GM21723 (cell line): ENCODE data around the gene ATP6V1A.
A peak's percentile ranks its signal among the peaks of the same experiment; 100 is the strongest.

Experiments
- ATAC-seq: cut with Tn5 transposase; IDR thresholded peaks from one replicate; pipeline ENCODE4 v1.9.1; 2021; ENCODE audit warnings: mild to moderate bottlenecking, moderate library complexity; ENCODE audit not compliant: unreplicated experiment

ATP6V1A gene

DNA sequence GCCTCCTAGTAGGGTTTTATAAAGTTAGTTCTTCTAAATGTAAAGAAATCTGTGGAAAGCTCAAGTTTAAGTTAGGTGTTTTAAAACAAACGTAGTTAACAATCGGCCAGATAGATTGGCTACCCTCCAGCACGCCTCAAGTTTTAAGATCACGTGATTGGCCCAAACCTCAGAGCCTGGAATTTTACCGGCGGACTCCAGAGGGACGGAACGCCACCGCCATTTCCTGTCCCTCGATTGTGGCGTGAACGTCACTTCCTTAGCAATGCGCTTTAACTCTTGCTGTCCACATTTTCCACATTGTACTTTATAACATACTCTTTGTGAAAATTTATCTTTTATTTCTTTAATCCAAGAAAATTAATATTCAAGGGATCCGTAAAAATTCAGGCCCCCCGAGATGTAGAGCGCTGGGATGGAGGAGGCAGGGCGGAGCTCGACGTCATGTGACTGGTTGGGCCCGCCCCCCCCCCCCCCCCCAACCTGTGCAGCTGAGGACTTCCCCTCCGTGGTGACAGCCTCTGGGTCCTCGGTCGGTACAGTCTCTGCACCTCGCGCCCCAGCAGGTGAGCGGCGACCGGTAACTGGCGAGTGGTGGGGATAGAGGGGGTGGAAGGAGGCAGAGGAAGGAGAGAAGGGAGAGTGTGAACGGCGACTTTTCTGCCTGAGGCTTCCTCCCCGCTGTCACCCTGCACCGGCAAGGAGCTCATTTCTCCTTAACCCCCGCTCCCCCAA lies at the start of gene ATP6V1A:
ATP6V1A (plus strand) TSS at position 488 of the 735 bp plus-strand sequence. CDS start 31,719 bp downstream, outside the sequence.
- peak; percentile 44 for ATAC-seq

GRCh38 chr3:113697500-113698090 lies 49.2 kb upstream of the ATP6V1A start:
- no peak for ATAC-seq

DNA sequence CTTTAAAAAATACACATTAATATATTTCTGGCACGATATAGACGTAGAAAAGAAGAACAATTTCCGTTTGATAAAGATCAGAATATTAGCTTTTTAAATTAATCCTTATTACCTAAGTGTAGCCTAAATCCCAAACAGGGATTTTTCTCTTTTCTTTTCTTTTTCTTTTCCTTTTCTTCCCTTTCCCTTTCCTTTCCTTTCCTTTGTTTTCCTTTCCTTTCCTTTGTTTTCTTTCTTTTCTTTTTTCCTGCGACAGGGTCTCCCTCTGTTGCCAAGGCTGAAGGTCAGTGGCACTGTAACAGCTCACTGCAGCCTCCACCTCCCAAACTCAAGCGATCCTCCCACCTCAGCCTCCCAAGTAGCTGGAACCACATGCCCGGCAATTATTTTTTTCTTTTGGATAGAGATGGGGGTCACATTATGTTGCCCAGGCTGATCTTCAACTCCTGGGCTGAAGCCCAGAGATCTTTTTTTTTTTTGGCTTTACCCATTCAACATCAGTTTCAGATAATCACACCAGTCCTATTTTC lies 48.6 kb upstream of the ATP6V1A start:
- no peak for ATAC-seq

DNA sequence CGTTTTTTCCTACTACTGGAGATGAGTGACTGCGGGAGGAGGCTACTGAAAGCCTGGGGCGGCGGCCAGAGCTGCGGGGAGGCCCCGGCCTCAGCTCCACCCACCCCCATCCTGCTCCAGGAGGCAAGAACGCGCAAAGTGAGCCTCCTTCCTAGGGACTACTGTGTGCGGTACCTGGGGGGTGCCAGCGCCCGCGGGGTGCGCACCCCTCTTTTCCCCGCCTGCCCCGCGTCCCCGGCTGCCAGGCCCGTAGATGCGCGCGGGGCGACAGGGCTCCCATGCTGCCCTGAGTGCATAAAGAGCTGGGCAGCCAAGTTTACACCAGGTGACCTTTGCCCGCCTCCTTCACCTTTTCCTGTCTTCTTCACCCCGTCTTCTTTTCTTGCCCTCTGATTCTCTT lies 47.9 kb upstream of the ATP6V1A start:
- ATAC-seq = no peak

- no peak for ATAC-seq
These were observed 39.0 kb upstream of the ATP6V1A start for GRCh38 chr3:113707835-113708234.

DNA sequence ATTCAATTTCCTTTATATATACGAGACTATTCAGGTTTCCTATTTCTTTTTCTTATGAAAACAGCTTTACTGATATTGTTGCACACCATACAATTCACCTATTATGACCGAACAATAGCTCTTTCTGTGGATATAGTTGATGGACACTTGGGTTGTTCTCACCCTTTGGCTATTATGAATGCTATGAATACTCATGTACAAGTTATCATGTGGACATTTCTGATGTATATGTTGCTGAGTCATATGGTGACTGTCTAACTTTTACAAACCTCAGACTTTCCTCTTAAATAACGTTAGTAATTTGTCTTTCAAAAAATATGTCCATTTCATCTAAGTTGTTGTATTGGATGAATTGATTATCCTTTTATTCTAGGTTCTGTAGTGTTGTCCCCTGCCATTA lies 34.7 kb upstream of the ATP6V1A start:
- ATAC-seq = no peak

DNA sequence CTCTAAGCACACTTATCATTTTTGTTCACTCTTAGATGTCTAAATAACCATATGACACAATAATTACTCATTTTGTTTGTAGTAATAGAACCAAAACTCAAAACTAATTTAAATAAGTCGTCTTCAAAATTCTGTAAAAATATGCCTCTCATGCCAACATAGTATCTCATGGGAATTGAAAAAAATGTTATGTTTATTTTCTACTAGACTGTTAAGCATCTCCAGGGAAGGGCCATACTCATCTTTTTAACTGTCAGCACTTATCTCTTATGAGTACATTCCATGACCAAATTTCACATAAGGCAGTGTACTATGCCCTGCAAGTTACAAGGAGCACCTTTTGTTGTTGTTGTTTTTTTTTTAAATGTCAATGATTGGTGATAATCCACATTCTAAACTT lies 32.1 kb upstream of the ATP6V1A start:
- no peak for ATAC-seq

DNA sequence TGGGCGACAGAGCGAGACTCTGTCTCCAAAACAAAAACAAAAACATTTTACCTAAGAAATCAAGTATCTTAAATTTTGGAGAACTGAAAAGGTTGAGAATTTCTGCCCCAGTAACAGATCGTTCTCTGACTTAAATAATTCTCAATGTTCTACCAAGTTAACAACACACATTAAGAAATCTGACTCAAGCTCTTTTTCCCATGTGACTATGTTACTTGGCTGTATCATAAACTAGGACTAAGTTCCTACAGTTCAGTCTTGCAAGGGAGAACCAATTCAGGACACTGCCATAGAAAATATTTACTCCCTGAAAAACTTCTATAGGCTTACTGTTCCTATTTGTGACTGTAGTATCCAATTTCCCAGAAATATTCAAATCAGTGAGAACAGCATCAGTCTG lies 29.5 kb upstream of the ATP6V1A start:
- ATAC-seq = no peak

- ATAC-seq = no peak
These were observed 29.0 kb upstream of the ATP6V1A start for GRCh38 chr3:113717818-113718217.

DNA sequence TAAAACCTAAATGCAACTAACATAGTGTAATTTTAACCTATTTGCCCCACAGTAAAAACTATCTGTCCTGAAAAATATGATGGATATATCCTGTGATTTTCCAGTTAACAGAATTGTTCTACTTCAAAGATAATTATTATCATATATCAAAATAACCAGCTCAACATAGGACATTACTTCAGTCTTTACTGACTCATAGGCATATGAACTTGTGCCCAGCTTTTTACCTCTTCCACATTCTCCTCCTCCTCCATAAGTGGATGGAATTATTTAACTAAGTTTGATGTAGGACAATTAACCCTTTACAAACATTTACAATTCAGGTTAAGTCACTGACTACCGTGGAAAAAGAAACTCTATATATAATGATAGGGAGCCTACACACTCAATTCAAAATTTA lies 27.5 kb upstream of the ATP6V1A start:
- ATAC-seq = no peak

GRCh38 chr3:113719758-113720157 lies 27.1 kb upstream of the ATP6V1A start:
- no peak for ATAC-seq

DNA sequence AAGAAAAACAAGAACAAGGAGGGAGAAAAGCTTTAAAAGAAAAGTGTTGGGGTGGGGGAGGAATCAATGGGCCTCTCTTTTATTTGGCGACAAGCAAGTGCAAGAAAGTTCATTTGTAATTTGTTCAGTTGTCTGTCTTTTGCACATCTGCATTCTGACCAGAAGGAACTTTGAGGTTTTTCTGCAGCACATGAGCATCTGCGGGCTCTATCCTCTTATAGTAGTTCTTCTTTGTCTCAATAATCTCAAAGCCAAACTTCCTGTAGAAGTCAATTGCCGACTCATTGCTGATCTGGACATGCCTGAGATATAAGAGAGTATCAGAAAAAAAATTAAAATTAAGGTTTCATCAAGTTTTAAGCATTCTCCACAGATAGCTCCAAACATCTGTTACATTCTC lies 25.2 kb upstream of the ATP6V1A start:
- no peak for ATAC-seq

- ATAC-seq = no peak
These were observed 18.2 kb upstream of the ATP6V1A start for GRCh38 chr3:113728661-113729060.

- ATAC-seq = no peak
These were observed 16.3 kb upstream of the ATP6V1A start for GRCh38 chr3:113730550-113730949.

GRCh38 chr3:113731694-113732093 lies 15.1 kb upstream of the ATP6V1A start:
- ATAC-seq = no peak

DNA sequence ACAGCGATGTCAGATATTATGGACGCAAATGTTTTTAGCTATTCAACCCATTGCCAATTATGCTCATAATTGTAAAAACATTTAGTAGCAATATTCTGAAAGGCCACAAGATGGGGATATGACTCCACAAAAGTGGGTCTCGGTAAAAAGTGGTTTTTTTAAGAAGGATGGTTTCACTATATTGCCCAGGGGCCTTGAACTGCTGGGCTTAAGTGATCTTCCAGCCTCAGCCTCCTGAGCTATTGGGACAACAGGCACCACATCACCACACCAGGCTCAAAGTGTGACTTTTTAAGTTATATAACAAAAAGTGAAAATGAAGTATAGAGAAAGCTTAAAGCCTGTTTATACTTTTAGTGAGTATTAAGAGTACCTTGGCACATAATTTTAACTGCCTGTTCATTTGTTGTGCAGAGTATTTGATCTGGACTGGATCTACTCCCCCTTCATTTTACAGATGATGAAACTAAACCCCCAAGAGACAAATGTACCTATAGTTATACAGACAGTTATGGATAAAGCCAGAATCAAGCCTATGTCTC lies 10.2 kb upstream of the ATP6V1A start:
- peak; percentile 69 for ATAC-seq

DNA sequence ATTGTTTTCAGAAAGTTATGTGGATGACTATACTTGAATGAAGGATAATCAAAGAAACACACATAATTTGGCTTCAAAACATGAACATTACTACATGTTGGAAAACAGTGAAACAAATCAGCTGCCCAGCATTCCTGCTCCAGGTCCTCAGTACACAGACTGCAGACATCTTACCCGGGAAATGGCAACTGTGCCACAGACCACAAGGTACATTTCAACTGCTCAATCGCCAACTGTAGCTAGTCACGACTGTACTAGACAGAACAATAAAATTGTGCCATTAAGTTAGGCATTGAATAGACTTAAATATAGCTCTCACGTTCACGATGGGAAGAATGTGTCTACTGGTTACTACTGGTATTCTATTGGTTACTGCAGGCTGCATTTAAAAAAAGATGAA lies 5.7 kb upstream of the ATP6V1A start:
- ATAC-seq = no peak

GRCh38 chr3:113741620-113742019 lies 5.2 kb upstream of the ATP6V1A start:
- no peak for ATAC-seq

DNA sequence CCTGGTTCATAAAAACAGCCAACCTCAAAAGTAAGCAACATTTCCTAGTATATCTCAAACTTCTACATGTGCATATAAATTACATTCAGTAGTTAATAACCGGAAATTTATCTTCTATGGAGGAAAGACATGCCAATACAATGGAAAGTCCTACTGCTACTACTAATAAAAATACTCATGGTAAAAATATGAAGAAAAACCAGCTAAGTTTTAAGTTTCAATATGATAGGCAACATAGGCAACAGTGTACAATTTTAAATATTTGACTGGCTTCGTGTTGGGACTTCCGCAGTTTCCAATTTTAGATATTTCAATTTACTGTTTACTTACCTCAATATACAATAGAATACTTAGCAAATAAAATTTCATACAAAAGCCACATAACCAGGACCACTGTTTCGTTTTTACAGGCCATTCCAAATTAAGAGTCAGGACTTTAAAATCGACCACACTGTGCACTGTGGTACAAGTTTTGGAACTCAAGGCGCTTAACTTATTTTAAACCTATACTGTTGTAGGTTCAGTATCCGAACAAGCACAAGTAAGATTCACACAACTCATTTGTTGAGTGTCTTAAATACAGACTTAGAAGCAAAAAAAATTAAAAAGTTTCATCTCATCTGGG lies 3.7 kb upstream of the ATP6V1A start:
- no peak for ATAC-seq

DNA sequence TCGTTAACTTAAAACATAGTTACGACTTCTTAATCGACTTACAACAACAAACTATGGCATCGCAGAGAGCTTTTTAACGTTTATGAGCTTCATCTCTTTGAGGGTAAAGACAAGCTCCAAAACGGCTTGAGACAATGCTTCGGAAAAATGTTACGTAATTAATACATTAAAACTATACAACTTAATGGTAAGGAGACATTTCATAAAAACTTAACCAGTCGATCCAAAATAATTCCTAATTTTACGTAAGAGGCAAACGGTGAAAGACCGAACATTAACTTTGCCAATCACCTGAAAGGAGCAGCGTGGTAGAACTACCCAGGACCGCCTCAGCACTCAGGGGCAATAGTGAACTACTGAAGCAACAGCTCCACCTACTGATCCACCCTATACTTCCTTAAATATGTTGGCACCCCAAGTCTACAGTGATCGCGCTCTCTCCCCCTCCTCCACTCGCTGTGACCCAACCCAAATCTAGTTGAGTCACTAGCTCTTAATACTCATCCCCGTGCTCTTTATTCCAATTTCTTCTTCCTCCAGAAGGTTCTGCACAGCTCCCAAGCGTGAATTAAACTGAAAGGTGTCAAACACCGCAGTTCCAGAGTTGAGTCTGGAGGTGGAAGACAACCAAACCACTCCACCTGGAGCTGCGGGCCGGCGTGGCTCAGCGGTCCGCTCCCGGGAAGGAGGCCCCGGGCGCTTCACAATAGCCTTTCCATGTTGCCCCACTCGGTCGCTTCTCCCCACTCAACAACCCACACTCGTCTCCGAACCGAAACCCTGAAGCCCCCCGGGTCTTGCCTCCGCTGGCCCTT lies 1.7 kb upstream of the ATP6V1A start:
- peak; percentile 61 for ATAC-seq
